Activated CD8-positive, alpha-beta memory T cell treated with anti-CD3 and anti-CD28 coated beads, Interleukin-2, amount 50 U/mL, for 24 hours (primary cell): Measurements from ENCODE around the gene KCNH4.

Experiments used
- DNase-seq: peaks from one replicate; pipeline ENCODE4 v3.0.0-alpha.2; 2020; ENCODE audit errors: extremely low read depth

Gene KCNH4

GRCh38 chr17:42136654-42137051 is 44.3 kb downstream of the KCNH4 start:
- DNase-seq = no peak

- DNase-seq = no peak
Observed at GRCh38 chr17:42135664-42136653, 45.0 kb downstream of the KCNH4 start.

GRCh38 chr17:42135151-42135550 is 45.8 kb downstream of the KCNH4 start:
- DNase-seq = no peak

GRCh38 chr17:42133461-42134041 is 47.4 kb downstream of the KCNH4 start:
- DNase-seq = no peak

GRCh38 chr17:42132941-42133340 is 48.0 kb downstream of the KCNH4 start:
- DNase-seq = no peak

GRCh38 chr17:42131981-42132432 is 48.9 kb downstream of the KCNH4 start:
- DNase-seq = no peak

GRCh38 chr17:42131232-42131631 is 49.7 kb downstream of the KCNH4 start:
- DNase-seq = no peak

GRCh38 chr17:42130310-42130936 is 50.5 kb downstream of the KCNH4 start:
- DNase-seq = no peak

GRCh38 chr17:42129109-42129837 is 51.7 kb downstream of the KCNH4 start:
- no peak for DNase-seq

- DNase-seq = no peak
Observed at GRCh38 chr17:42127414-42127813, 53.5 kb downstream of the KCNH4 start.

- DNase-seq = no peak
Observed at GRCh38 chr17:42126836-42127235, 54.1 kb downstream of the KCNH4 start.

- DNase-seq = no peak
Observed at GRCh38 chr17:42125565-42125964, 55.4 kb downstream of the KCNH4 start.

GRCh38 chr17:42124256-42124655 is 56.7 kb downstream of the KCNH4 start:
- no peak for DNase-seq

GRCh38 chr17:42122371-42123303 is 58.3 kb downstream of the KCNH4 start, which contains the start of gene HSPB9:
TSS of gene HSPB9 (plus strand) at chr17:42122804. CDS start at chr17:42122851, 47 bp downstream.
- DNase-seq = no peak

- DNase-seq = peak; percentile 32
Observed at GRCh38 chr17:42120770-42121769, 59.9 kb downstream of the KCNH4 start, which contains the start of gene KAT2A. TSS of gene KAT2A (minus strand) at chr17:42121367. CDS start at chr17:42121304, 63 bp downstream.

- no peak for DNase-seq
Observed at GRCh38 chr17:42120161-42120769, 60.7 kb downstream of the KCNH4 start.

- DNase-seq = no peak
Observed at GRCh38 chr17:42119301-42119700, 61.6 kb downstream of the KCNH4 start.

GRCh38 chr17:42118545-42118944 is 62.4 kb downstream of the KCNH4 start:
- DNase-seq = no peak

- DNase-seq = no peak
Observed at GRCh38 chr17:42118126-42118510, 62.8 kb downstream of the KCNH4 start.
